HCT116 (cell line): ENCODE data around the gene IQGAP3. TPM values are rescaled to one million over a fixed set of nuclear protein-coding genes. Genes with fewer than 3 reads are reported as not detected.
A peak's percentile ranks its signal among the peaks of the same experiment; 100 is the strongest.

Source experiments
- ATAC-seq: fragments of 200-7000 bp; cut with Tn5 transposase; 2 replicates; pipeline ENCODE4 v1.9.1; 2020; ENCODE audit warnings: mild to moderate bottlenecking, moderate library complexity
- BruUV-seq: library from RNA; stranded (reverse); fragments of 400-500 nt; replicated peaks from 2 replicates; lab custom pipeline; 2021; lab: Mats Ljungman, UMichigan
- CTCF ChIA-PET: fragments of 300-600 bp; sonication (Branson Sonifier 250); formaldehyde crosslinking; loops from one replicate; lab custom pipeline; 2021; ENCODE audit warnings: antibody characterized with exemption; lab: Charles Lee
- POLR2A ChIA-PET: fragments of 300-600, 350-600 bp; sonication (Branson Sonifier 250); formaldehyde crosslinking; loops from one replicate; lab custom pipeline; 2021; ENCODE audit warnings: antibody characterized with exemption; lab: Charles Lee
- RAD21 ChIA-PET, 2 experiments: fragments of 300-600 bp; sonication (Branson Sonifier 250); formaldehyde crosslinking; loops; one replicate each; lab custom pipeline; 2023; ENCODE audit warnings: low total read pairs in 2 of 2; ENCODE audit not compliant: uncharacterized antibody in 2 of 2, unreplicated experiment in 2 of 2, low non-redundant PET in 1 of 2; lab: Charles Lee
- DNase-seq: peaks from one replicate; pipeline ENCODE4 v3.0.0-alpha.2; 2010; ENCODE audit warnings: low read depth, low spot score
- H2AFZ ChIP-seq: fragments of 200-600 bp; shearing (Covaris generic), sonication (generic); 2 replicates; pipeline ENCODE4 v1.6.1; 2017; ENCODE audit warnings: low read depth, mixed run types, mixed read lengths, antibody characterized with exemption, low read length; ENCODE audit not compliant: poor library complexity, severe bottlenecking
- H3K27ac ChIP-seq: 2 replicates; pipeline ENCODE4 v1.5.1; 2012; ENCODE audit warnings: low read depth, low read length
- H3K27me3 ChIP-seq: fragments of 200-600 bp; sonication (generic); 2 replicates; pipeline ENCODE4 v1.6.1; 2016; ENCODE audit warnings: mixed run types, low read length, mixed read lengths; ENCODE audit not compliant: insufficient read depth
- H3K36me3 ChIP-seq, 2 experiments: fragments of 200-500 bp in 1 of 2; fragments of 200-600 bp in 1 of 2; sonication (Bioruptor generic) in 1 of 2; sonication (generic) in 1 of 2; 2 replicates each; pipeline versions ENCODE4 v1.5.1 to v1.6.1; 2014 to 2016; ENCODE audit warnings: low read length in 2 of 2, inconsistent platforms in 1 of 2, mixed read lengths in 1 of 2, mixed run types in 1 of 2; ENCODE audit not compliant: insufficient read depth in 2 of 2, control insufficient read depth in 1 of 2
- H3K4me1 ChIP-seq, 2 experiments: fragments of 200-600 bp in 1 of 2; sonication (generic) in 1 of 2; 2 replicates each; pipeline versions ENCODE4 v1.5.1 to v1.6.1; 2012 to 2017; ENCODE audit warnings: low read length in 2 of 2, inconsistent platforms in 1 of 2, mild to moderate bottlenecking in 1 of 2, mixed read lengths in 1 of 2, mixed run types in 1 of 2, moderate library complexity in 1 of 2; ENCODE audit not compliant: insufficient read depth in 2 of 2, control insufficient read depth in 1 of 2
- H3K4me2 ChIP-seq: fragments of 200-600 bp; sonication (generic); 2 replicates; pipeline ENCODE4 v1.6.1; 2017; ENCODE audit warnings: mixed run types, low read length, mixed read lengths
- H3K4me3 ChIP-seq, 2 experiments: fragments of 200-600 bp in 1 of 2; sonication (generic) in 1 of 2; replicated peaks in 1 of 2; 2 replicates each; pipeline ENCODE4 v1.5.1; 2011 to 2016; ENCODE audit warnings: low read length in 2 of 2, control low read depth in 1 of 2, low read depth in 1 of 2, mild to moderate bottlenecking in 1 of 2, mixed read lengths in 1 of 2, mixed run types in 1 of 2
- H3K79me2 ChIP-seq: fragments of 200-600 bp; sonication (generic); 2 replicates; pipeline ENCODE4 v1.6.1; 2017; ENCODE audit warnings: mild to moderate bottlenecking, mixed run types, low read length, moderate library complexity, mixed read lengths; ENCODE audit not compliant: insufficient read depth
- H3K9ac ChIP-seq: fragments of 200-600 bp; sonication (generic); 2 replicates; pipeline ENCODE4 v1.6.1; 2016; ENCODE audit warnings: low read length, mixed read lengths
- H3K9me2 ChIP-seq: fragments of 200-600 bp; sonication (generic), shearing (Covaris generic); 2 replicates; pipeline ENCODE4 v1.6.1; 2017; ENCODE audit warnings: mixed run types, mild to moderate bottlenecking, moderate library complexity; ENCODE audit not compliant: insufficient read depth
- H3K9me3 ChIP-seq, 2 experiments: fragments of 200-500 bp in 1 of 2; fragments of 200-600 bp in 1 of 2; sonication (Bioruptor generic) in 1 of 2; sonication (generic) in 1 of 2; 2 replicates each; pipeline ENCODE4 v1.6.1; 2014 to 2017; ENCODE audit warnings: low read length in 2 of 2, mixed read lengths in 2 of 2, inconsistent platforms in 1 of 2, low read depth in 1 of 2, mild to moderate bottlenecking in 1 of 2, mixed run types in 1 of 2, moderate library complexity in 1 of 2; ENCODE audit not compliant: control insufficient read depth in 1 of 2, insufficient read depth in 1 of 2
- H4K20me1 ChIP-seq: fragments of 200-600 bp; sonication (generic), shearing (Covaris generic); 2 replicates; pipeline ENCODE4 v1.6.1; 2017; ENCODE audit warnings: mixed run types, mild to moderate bottlenecking, moderate library complexity; ENCODE audit not compliant: insufficient read depth
- CTCF ChIP-seq, 3 experiments: fragments of 200-600 bp in 1 of 3; sonication (generic) in 1 of 3; IDR thresholded peaks in 2 of 3; conservative IDR thresholded peaks in 1 of 3; 2 replicates each; pipeline ENCODE4 v1.5.1; 2012 to 2017; ENCODE audit warnings: low read depth in 2 of 3, low read length in 2 of 3, antibody characterized with exemption in 1 of 3, borderline replicate concordance in 1 of 3, control low read depth in 1 of 3, mild to moderate bottlenecking in 1 of 3, mixed read lengths in 1 of 3, mixed run types in 1 of 3, moderate library complexity in 1 of 3; ENCODE audit not compliant: insufficient read depth in 1 of 3
- POLR2AphosphoS5 ChIP-seq: IDR thresholded peaks from 2 replicates; pipeline ENCODE4 v1.6.1; 2011; ENCODE audit warnings: mild to moderate bottlenecking, low read depth, low read length, moderate library complexity
- RAD21 ChIP-seq: IDR thresholded peaks from 2 replicates; pipeline ENCODE4 v1.6.1; 2012; ENCODE audit warnings: low read depth, mild to moderate bottlenecking
- intact Hi-C: fragments of 100-400 bp; cut with micrococcal nuclease; formaldehyde crosslinking; loops from 2 replicates; pipeline ENCODE4 v1.10.0; 2022
- total RNA-seq: library from RNA; stranded (reverse); gene quantifications from one replicate; pipeline ENCODE4 v1.2.1, GENCODE V29; 2021; ENCODE audit not compliant: unreplicated experiment

The IQGAP3 gene
- total RNA-seq, 1 experiment from 2014 or later = 38.8 TPM

GRCh38 chr1:156608981-156609380 lies 36.6 kb upstream of the IQGAP3 start:
- CTCF ChIA-PET = interaction anchor here (0.5 to 1.8 kb wide), 11 partner anchors 8 to 223 kb away, joined by 3 to 19 read pairs (median 4); partner anchors contain the start of genes MEF2D and NAXE
- peak overlapping the region; percentile 21; the same call in 1 of the 2 replicates for H3K4me2 ChIP-seq
- H3K9me3 ChIP-seq = no peaks in the 10 kb centered on the region
- H3K4me1 ChIP-seq = peaks cover 0 to 16% of the 10 kb centered on the region in 2 experiments; a peak in 2 of 4 replicates
- no peak overlapping the region for H3K4me3 ChIP-seq
- POLR2A ChIA-PET = interaction anchor here (1.0 to 1.1 kb wide), 2 partner anchors 52 to 152 kb away, joined by 3 to 4 read pairs; no protein-coding TSS in a partner anchor
- H3K27ac ChIP-seq = no peak overlapping the region
- ATAC-seq (peak; percentile 77), DNase-seq (no peak)
- no peaks in the 10 kb centered on the region for H3K79me2 ChIP-seq
- intact Hi-C loops = loop anchor here (1.0 to 2.0 kb wide), 4 partner anchors 25 to 226 kb away; no protein-coding TSS in a partner anchor
- no TSS peak for BruUV-seq
- no peaks in the 10 kb centered on the region for H3K27me3 ChIP-seq
- no peaks in the 10 kb centered on the region for H3K9me2 ChIP-seq
- H2AFZ ChIP-seq = no peak overlapping the region
- TF ChIP-seq POLR2AphosphoS5 (no peak), CTCF (IDR thresholded peaks at IDR 0.05 in 2 of 3, conservative IDR thresholded peaks at IDR 0.05 in 1 of 3; ENCODE audit: borderline replicate concordance in 1 of 3, insufficient read depth in 1 of 3, low read depth in 2 of 3, low read length in 2 of 3) (peak; percentile 68 to 81 (median 77)), RAD21 (peak; percentile 81)
- TF ChIP-seq, all 23 proteins: peak for 2
- RAD21 ChIA-PET = interaction anchor here in 1 of 2 experiments (1.0 kb wide), 1 partner anchor 152 kb away, joined by 5 read pairs; no protein-coding TSS in a partner anchor
- Histone ChIP-seq H3K9ac (no peak overlapping the region), H3K36me3 (no peaks in the 10 kb centered on the region), H4K20me1 (no peaks in the 10 kb centered on the region)
